Activated T-cell treated with anti-CD3 and anti-CD28 coated beads, Interleukin-2, amount 50 U/mL, for 4 hours (primary cell): ENCODE results near the gene MDC1. TPM values are rescaled to one million over a fixed set of nuclear protein-coding genes. Genes with fewer than 3 reads are reported as not detected.
"Not testable (repeated sequence)": the region's sequence is repeated elsewhere in the genome, so short reads cannot be mapped to it uniquely, and the experiment has no call there.

ENCODE experiments used
- ATAC-seq, 2 donors: fragments of 200-7000 bp; cut with Tn5 transposase; one replicate each; pipeline ENCODE4 v1.10.0; 2021
- DNase-seq: peaks from one replicate; pipeline ENCODE4 v3.0.0-alpha.2; 2020
- H3K27me3 Mint-ChIP-seq: one replicate; pipeline ENCODE4 v1.8.0; 2021; ENCODE audit warnings: low read depth, mixed read lengths
- H3K36me3 Mint-ChIP-seq: one replicate; pipeline ENCODE4 v1.8.0; 2022; ENCODE audit warnings: mixed read lengths; ENCODE audit not compliant: insufficient read depth
- H3K4me1 Mint-ChIP-seq: one replicate; pipeline ENCODE4 v1.8.0; 2021; ENCODE audit warnings: low read depth, mixed read lengths
- H3K4me3 Mint-ChIP-seq: one replicate; pipeline ENCODE4 v1.8.0; 2021; ENCODE audit warnings: mild to moderate bottlenecking, moderate library complexity, mixed read lengths
- H3K9me3 Mint-ChIP-seq: one replicate; pipeline ENCODE4 v1.8.0; 2021; ENCODE audit warnings: mixed read lengths
- total RNA-seq, 3 donors: library from RNA; stranded (reverse); gene quantifications; one replicate each; pipeline ENCODE4 v1.2.1, GENCODE V29; 2021

The MDC1 gene
- total RNA-seq, 3 donors from 2014 or later, result 65.4 to 69.5 (median 65.8) TPM

DNA sequence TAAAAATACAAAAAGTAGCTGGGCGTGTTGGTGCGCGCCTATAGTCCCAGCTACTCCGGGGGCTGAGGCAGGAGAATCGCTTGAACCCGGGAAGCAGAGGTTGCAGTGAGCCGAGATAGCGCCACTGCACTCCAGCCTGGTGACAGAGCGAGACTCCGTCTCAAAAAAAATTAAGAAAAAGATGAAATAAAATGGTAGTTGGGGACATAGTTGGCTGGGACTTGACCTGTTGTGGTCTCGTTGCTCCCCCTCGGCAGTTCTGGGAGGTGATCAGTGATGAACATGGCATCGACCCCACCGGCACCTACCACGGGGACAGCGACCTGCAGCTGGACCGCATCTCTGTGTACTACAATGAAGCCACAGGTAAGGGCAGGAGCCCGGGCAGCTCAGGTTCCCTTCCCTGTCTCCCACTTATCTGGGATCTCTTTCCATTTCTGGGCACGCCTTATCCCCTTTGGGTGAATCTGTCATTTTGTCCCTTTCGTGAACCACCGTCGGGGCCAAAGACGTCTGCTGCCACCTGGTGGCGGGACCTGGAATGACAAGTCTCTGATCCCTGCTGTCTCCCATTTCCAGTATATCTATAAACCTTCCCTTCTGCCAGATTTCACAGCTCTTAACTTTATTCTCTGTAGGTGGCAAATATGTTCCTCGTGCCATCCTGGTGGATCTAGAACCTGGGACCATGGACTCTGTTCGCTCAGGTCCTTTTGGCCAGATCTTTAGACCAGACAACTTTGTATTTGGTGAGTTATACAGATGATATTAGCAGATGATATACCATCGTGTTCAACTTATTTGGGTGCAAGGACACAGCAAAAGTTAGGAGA, 5.4 kb upstream of the MDC1 start:
- peaks cover 39% of the 10 kb centered on the region for H3K36me3 Mint-ChIP-seq
- H3K4me3 Mint-ChIP-seq, result peak overlapping the region; percentile 99
- H3K27me3 Mint-ChIP-seq, result no peaks in the 10 kb centered on the region
- ATAC-seq (no peak), DNase-seq (peak; percentile 87)
- H3K9me3 Mint-ChIP-seq, result no peaks in the 10 kb centered on the region
- H3K4me1 Mint-ChIP-seq, result peaks cover 43% of the 10 kb centered on the region

DNA sequence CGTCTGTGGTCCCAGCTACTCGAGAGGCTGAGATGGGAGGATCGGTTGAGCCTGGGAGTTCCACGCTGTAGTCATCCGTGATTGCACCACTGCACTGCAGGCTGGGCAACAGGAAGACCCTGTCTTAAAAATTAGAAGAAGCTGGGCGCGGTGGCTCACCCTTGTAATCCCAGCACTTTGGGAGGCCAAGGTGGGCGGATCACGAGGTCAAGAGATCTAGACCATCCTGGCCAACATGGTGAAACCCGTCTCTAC, 4.9 kb upstream of the MDC1 start:
- peaks cover 46% of the 10 kb centered on the region for H3K4me1 Mint-ChIP-seq
- not testable (repeated sequence) for ATAC-seq, DNase-seq, H3K27me3 Mint-ChIP-seq, H3K9me3 Mint-ChIP-seq
- H3K36me3 Mint-ChIP-seq, result peaks cover 38% of the 10 kb centered on the region
- peak overlapping the region; percentile 99 for H3K4me3 Mint-ChIP-seq

DNA sequence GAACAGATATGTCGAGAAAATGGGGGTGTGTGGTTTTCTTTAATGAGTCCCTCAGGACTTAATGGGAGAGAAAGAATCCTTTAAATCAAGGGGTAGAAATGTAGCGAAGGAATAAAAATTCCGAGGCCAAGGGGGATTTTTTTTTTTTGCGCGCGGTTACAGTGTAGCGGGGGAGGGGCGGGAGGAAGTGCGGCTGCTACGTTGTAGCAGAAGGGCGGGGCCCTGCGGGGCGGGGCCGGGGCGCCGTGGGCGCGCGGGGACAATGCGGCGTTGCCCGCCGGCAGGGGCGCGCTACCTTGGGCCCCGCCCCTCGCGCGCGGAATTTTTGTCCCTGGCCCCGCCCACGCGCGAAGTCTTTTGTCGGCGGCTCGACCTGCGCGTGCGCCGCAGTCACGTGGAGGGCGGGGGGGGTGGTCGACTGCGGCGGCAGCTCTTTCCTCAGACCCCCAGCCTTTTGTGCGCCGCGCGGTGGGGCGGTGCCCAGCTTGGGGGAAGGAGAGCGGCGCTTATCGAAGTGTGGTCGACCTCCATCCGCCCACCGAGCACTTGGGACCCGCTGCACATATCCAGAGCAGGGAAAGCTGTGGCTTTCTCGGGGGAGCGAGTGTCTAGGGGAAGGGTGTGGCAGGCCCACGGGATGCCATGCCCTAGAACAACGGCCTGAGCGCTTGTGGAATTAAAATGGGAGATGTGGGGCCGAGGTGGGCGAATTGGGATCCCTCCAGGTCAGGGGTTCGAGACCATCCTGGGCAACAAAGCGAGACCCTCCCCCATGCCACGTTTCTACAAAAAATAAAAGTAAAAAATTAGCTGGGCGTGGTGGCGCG, 4.3 kb upstream of the MDC1 start:
- Mint-ChIP-seq H3K4me1 (peaks cover 51% of the 10 kb centered on the region), H3K27me3 (no peaks in the 10 kb centered on the region), H3K9me3 (no peaks in the 10 kb centered on the region), H3K36me3 (peaks cover 41% of the 10 kb centered on the region), H3K4me3 (peak overlapping the region; percentile 99)
- DNase-seq (peak; percentile 98), ATAC-seq (peak; percentile 24 to 29)

DNA sequence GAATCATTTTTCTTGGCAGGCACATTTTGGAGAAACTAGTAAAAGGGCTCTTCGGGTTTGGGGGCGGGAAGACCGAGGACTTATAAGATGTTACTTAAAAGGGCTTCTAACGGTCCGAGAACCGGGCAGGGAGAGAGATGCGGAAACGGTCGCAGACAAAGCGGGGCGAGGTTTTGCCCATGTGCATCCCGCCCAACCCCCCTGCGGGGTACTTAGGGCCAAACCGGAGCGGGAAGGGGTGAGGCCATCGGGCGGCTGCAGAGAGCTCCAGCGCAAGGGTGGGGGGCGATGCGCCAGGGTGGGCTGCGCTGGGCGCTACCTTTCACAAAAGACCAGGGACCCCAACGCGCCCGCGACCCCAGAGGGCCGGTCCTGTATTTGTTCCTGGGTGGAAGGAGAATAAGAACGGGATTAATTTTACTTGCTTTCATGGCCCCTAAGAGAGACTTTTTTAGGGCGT, 3.7 kb upstream of the MDC1 start:
- ATAC-seq, result no peak
- Mint-ChIP-seq H3K9me3 (no peaks in the 10 kb centered on the region), H3K36me3 (peaks cover 40% of the 10 kb centered on the region), H3K4me1 (peaks cover 55% of the 10 kb centered on the region), H3K27me3 (no peaks in the 10 kb centered on the region), H3K4me3 (peak overlapping the region; percentile 99)
- DNase-seq, result peak; percentile 48

DNA sequence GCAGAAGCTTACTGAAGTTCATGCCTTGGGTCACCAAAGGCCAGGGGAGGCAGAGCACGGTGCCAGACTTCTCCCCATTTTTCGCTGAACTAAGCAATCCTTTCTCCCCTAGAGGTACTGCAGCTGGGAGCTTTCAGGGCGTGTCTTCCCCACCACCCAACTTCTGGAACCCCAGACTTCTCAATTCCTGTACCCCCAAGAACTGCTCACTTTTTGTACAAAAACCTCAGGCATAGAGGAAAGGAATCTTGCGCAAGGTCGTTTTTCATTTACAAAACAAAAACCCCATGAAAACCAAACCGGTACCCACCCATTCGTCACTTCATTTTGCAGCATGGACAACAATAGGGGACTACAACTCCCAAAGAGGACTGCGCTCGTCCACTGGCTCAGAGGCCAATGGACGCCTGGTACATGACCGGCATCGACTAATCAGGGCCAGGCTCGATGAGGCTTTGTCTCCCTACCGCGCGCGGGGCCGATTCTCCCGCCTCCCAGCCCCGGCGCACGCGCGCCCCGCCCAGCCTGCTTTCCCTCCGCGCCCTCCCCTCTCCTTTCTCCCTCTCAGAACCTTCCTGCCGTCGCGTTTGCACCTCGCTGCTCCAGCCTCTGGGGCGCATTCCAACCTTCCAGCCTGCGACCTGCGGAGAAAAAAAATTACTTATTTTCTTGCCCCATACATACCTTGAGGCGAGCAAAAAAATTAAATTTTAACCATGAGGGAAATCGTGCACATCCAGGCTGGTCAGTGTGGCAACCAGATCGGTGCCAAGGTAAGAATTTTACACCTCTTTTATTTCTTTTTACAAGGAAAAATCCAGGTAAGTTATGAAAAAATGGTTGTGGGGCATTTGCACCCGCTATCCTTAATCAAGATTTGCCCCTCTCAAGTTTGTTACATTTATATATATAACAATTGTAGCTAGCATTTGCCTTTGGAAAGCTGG, 3.0 kb upstream of the MDC1 start, which contains the start of gene TUBB:
TSS of gene TUBB (plus strand) at position 562 of the 947 bp plus-strand sequence. CDS start at position 717, 155 bp downstream.
- peak; percentile 71 to 73 for ATAC-seq
- H3K4me1 Mint-ChIP-seq, result peaks cover 56% of the 10 kb centered on the region
- peak; percentile 91 for DNase-seq
- no peaks in the 10 kb centered on the region for H3K9me3 Mint-ChIP-seq
- peaks cover 37% of the 10 kb centered on the region for H3K36me3 Mint-ChIP-seq
- H3K27me3 Mint-ChIP-seq, result no peaks in the 10 kb centered on the region
- peak within 1 kb of the TSS; percentile 99 for H3K4me3 Mint-ChIP-seq

DNA sequence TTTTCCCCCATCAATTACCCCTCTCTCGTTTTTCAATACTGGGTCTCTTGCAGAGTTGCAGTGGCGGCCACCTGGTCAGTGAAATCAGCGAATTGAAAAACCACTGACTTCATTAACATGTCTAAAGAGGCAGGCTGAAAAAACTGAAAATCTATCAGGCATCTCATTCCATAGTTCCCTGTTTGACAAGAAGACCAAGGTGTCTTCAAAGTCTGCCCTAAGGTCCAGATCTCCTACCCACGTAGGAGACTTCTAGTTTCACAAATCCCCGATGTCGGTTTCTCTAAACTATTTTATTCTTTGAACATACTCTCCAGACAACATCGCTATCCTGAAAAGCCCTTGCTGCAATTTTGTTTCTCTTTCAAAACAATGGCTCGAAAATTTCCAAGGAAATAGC, 2.3 kb upstream of the MDC1 start:
- H3K4me1 Mint-ChIP-seq, result peaks cover 52% of the 10 kb centered on the region
- peaks cover 36% of the 10 kb centered on the region for H3K36me3 Mint-ChIP-seq
- DNase-seq (no peak), ATAC-seq (no peak)
- no peaks in the 10 kb centered on the region for H3K27me3 Mint-ChIP-seq
- H3K9me3 Mint-ChIP-seq, result no peaks in the 10 kb centered on the region
- peak overlapping the region; percentile 99 for H3K4me3 Mint-ChIP-seq

DNA sequence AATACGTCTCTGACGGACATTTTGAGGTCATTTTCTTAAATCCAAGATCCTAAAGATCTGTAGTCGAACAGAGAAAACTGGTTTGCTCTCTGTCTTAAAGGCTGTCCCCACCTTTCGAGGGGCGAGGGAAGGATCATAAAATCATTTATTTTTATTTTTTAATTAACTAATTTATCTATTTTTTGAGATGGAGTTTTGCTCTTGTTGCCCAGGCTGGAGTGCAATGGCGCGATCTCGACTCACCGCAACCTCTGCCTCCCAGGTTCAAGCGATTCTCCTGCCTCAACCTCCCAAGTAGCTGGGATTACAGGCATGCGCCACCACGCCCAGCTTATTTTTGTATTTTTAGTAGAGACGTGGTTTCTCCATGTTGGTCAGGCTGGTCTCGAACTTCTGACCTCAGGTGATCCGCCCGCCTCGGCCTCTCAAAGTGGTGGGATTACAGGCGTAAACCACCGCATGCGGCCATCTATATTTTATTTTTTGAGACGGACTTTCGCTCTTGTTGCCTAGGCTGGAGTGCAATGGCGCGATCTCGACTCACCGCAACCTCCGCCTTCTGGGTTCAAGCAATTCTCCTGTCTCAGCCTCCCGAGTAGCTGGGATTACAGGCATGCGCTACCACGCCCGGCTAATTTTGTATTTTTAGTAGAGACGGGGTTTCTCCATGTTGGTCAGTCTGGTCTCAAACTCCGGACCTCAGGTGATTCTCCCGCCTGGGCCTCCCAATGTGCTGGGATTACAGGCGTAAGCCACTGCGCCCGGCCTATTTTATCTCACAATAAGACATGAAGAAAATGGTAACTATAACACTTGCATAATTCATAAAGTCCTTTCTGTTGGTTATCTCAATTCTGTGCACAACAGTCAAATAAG, 1.0 kb upstream of the MDC1 start:
- not testable (repeated sequence) for ATAC-seq, H3K27me3 Mint-ChIP-seq, H3K9me3 Mint-ChIP-seq, DNase-seq
- peaks cover 40% of the 10 kb centered on the region for H3K4me1 Mint-ChIP-seq
- peaks cover 33% of the 10 kb centered on the region for H3K36me3 Mint-ChIP-seq
- H3K4me3 Mint-ChIP-seq, result peak overlapping the region; percentile 90

DNA sequence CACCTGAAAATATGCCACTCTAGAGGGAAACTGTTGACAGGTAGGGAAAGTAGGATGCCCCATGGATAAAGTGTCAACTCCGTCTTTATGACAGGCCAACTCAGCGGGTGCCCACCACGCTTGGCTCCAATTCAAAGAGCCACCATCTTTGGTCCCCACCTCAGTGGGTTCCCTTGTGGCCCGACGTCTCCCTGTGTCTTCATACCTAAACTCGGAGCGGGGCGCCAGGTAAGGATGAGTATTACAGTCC, 277 bp downstream of the MDC1 start:
- Mint-ChIP-seq H3K36me3 (peaks cover 34% of the 10 kb centered on the region), H3K27me3 (no peaks in the 10 kb centered on the region), H3K4me1 (peaks cover 42% of the 10 kb centered on the region), H3K9me3 (no peaks in the 10 kb centered on the region), H3K4me3 (peak overlapping the region; percentile 90)
- ATAC-seq (no peak), DNase-seq (no peak)

DNA sequence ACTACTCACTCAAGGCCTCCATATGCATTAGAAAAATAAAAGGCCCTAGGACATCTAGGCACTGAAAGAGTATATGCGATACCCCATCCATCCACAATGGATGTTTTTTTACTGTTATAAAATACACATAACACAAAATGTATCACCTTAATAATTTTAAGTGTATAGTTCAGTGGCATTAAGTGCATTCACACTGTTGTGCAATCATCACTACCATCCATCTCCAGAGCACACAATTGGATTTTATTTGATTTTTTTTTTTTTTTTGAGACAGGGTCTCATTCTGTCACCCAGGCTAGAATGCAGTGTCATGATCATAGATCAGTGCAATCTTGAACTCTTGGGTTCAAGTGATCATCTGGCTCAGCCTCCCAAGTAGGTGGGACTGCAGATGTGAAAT, 2.8 kb downstream of the MDC1 start:
- H3K27me3 Mint-ChIP-seq, result no peaks in the 10 kb centered on the region
- DNase-seq, result no peak
- H3K4me3 Mint-ChIP-seq, result no peak overlapping the region
- H3K9me3 Mint-ChIP-seq, result no peaks in the 10 kb centered on the region
- peaks cover 38% of the 10 kb centered on the region for H3K4me1 Mint-ChIP-seq
- H3K36me3 Mint-ChIP-seq, result peaks cover 41% of the 10 kb centered on the region
- ATAC-seq, result no peak

DNA sequence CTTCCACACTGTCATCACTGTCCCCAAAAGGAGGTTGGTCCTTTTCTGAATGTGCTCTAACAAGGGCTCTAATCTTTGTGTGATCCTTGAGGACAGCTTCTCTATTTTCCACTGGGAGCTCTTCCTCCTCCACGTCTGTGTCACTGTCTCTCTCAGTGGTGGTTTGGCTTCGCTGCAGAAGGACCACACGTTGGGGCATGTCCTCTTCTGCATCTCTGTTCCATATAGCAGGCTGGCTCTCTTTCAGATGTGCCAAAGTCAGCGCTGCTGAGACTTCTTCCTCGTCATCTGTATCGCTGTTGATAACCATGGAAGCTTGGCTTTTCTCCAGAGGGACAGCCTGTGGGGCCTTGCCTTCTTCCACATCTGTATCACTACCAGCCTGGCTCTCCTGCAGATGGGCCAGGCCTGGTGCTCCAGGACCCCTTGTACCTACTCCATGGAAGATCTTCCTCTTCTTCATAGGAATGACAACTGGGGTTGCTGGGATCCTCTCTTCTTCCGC, 4.6 kb downstream of the MDC1 start:
- no peak for ATAC-seq
- Mint-ChIP-seq H3K9me3 (no peaks in the 10 kb centered on the region), H3K36me3 (peaks cover 49% of the 10 kb centered on the region), H3K4me3 (no peak overlapping the region), H3K27me3 (no peaks in the 10 kb centered on the region), H3K4me1 (peaks cover 29% of the 10 kb centered on the region)
- DNase-seq, result no peak

DNA sequence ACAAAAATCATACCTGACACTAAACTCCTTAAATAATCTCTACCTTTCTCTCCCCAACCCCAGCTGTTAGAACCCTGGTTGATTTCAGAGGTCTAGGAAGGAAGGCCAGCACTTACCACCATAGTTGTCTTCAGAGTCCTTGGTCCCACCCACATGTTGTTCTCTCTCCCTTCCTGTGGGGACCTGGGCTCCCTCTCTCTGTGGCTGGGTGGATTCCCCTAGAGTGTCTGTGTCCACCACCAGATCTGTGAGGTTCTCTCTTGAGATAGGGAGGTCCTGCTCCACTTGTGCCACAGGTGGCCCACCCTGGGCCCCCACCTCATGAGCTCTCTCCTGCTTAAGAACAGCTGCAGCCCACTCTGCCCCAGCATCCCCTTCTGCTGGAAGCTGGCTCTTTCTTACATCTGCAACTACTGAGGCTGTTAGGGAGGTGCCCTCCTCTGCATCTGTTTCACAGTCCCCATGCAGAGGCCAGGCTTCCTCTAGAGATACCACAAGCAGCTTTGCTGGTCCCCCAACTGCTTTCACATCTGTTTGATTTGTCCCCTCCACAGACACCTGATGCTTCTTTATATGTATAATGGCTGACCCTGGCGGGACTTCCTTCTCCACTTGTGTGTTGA, 5.2 kb downstream of the MDC1 start:
- H3K9me3 Mint-ChIP-seq, result no peaks in the 10 kb centered on the region
- DNase-seq (no peak), ATAC-seq (no peak)
- H3K36me3 Mint-ChIP-seq, result peaks cover 52% of the 10 kb centered on the region
- no peaks in the 10 kb centered on the region for H3K27me3 Mint-ChIP-seq
- peaks cover 25% of the 10 kb centered on the region for H3K4me1 Mint-ChIP-seq
- H3K4me3 Mint-ChIP-seq, result no peak overlapping the region

DNA sequence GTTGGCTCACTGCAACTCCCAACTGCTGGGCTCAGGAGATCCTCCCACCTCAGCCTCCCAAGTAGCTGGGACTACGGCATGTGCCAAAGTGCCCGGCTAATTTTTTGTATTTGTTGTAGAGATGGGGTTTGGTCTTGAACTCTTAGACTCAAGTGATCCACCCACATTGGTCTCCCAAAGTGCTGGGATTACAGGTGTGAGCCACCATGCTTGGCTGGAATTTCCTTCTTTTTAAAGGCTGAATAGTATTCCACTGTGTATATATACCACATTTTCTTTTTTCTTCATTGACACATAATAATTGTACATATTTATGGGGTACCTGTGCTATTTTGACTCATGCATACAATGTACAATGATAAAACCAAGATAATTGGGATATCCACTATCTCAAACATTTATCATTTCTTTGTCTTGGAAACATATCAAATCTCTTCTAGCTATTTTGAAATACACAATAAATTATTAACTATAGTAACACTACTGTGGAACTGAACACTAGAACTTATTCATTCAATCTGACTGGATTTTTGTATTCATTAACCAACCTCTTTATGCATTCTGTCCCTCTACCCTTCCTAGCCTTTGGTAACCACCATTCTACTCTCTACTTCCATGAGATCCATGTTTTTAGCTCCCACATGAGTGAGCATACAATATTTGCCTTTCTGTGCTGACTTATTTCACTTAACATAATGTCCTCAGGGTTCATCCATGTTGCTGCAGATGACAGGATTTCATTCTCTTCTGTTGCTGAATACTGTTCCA, 7.8 kb downstream of the MDC1 start:
- peaks cover 62% of the 10 kb centered on the region for H3K36me3 Mint-ChIP-seq
- peaks cover 11% of the 10 kb centered on the region for H3K4me1 Mint-ChIP-seq
- H3K27me3 Mint-ChIP-seq, result no peaks in the 10 kb centered on the region
- no peak for DNase-seq
- no peaks in the 10 kb centered on the region for H3K9me3 Mint-ChIP-seq
- ATAC-seq, result no peak
- no peak overlapping the region for H3K4me3 Mint-ChIP-seq
